GM12878 (cell line): ENCODE results near the gene PRR16. TPM values are rescaled to one million over a fixed set of nuclear protein-coding genes. Genes with fewer than 3 reads are reported as not detected.

Source experiments
- ATAC-seq: fragments of 200-7000 bp; cut with Tn5 transposase; 3 replicates; pipeline ENCODE4 v1.9.1; 2020; ENCODE audit warnings: mild to moderate bottlenecking, moderate library complexity
- BruUV-seq: library from RNA; stranded (reverse); fragments of 400-500 nt; replicated peaks from 2 replicates; lab custom pipeline; 2021; lab: Mats Ljungman, UMichigan
- CTCF ChIA-PET: fragments of 300-600 bp; sonication (Branson Sonifier 250); formaldehyde crosslinking; extraction: SDS; loops from one replicate; lab custom pipeline; 2021; ENCODE audit warnings: inconsistent platforms; lab: Yijun Ruan, JAX
- POLR2A ChIA-PET: fragments of 350-600 bp; formaldehyde crosslinking; extraction: SDS; loops from one replicate; lab custom pipeline; 2021; ENCODE audit warnings: inconsistent platforms; lab: Charles Lee
- RAD21 ChIA-PET: fragments of 300-600 bp; sonication (Branson Sonifier 250); formaldehyde crosslinking; loops from one replicate; lab custom pipeline; 2023; ENCODE audit warnings: antibody characterized with exemption; ENCODE audit not compliant: unreplicated experiment; lab: Charles Lee
- SMC1A ChIA-PET: fragments of 300-600 bp; sonication (Branson Sonifier 250); formaldehyde crosslinking; loops from one replicate; lab custom pipeline; 2023; ENCODE audit not compliant: unreplicated experiment, uncharacterized antibody; lab: Charles Lee
- DNase-seq: peaks from one replicate; pipeline ENCODE4 v3.0.0-alpha.2; 2011; ENCODE audit warnings: low read depth, low spot score
- FAIRE-seq: peaks from 3 replicates; lab custom pipeline; 2011; peaks lifted over from hg19 to GRCh38; lab: Jason Lieb, UNC
- H2AFZ ChIP-seq: 2 replicates; pipeline ENCODE4 v1.6.0; 2011; ENCODE audit warnings: low read depth, low read length, control low read depth; ENCODE audit not compliant: control insufficient read depth
- H3K27ac ChIP-seq: 2 replicates; pipeline ENCODE4 v1.5.1; 2011; ENCODE audit warnings: control low read depth; ENCODE audit not compliant: control insufficient read depth, insufficient read depth
- H3K27me3 ChIP-seq, 2 experiments: replicated peaks in 1 of 2; 2 replicates each; pipeline versions ENCODE4 v1.6.0 to v1.6.1; 2011; ENCODE audit warnings: low read length in 1 of 2; ENCODE audit not compliant: control insufficient read depth in 2 of 2, insufficient read depth in 2 of 2
- H3K36me3 ChIP-seq, 2 experiments: 2 replicates each; pipeline ENCODE4 v1.5.1; 2011; ENCODE audit warnings: low read length in 1 of 2; ENCODE audit not compliant: control insufficient read depth in 2 of 2, insufficient read depth in 2 of 2
- H3K4me1 ChIP-seq: 2 replicates; pipeline ENCODE4 v1.6.1; 2011; ENCODE audit warnings: mild to moderate bottlenecking, low read length, moderate library complexity, mixed read lengths; ENCODE audit not compliant: control insufficient read depth, insufficient read depth
- H3K4me2 ChIP-seq: 2 replicates; pipeline ENCODE4 v1.6.0; 2011; ENCODE audit warnings: control low read depth; ENCODE audit not compliant: control insufficient read depth, insufficient read depth
- H3K4me3 ChIP-seq: fragments of 200-600 bp; sonication (generic); 2 replicates; pipeline ENCODE4 v1.5.1; 2016
- H3K79me2 ChIP-seq: 2 replicates; pipeline ENCODE4 v1.6.0; 2011; ENCODE audit warnings: low read length; ENCODE audit not compliant: control insufficient read depth, insufficient read depth
- H3K9ac ChIP-seq: 2 replicates; pipeline ENCODE4 v1.8.0; 2011; ENCODE audit warnings: low read length, control low read depth, mixed read lengths; ENCODE audit not compliant: control insufficient read depth, insufficient read depth
- H3K9me3 ChIP-seq: replicated peaks from 3 replicates; pipeline ENCODE4 v1.5.1; 2011; ENCODE audit warnings: mild to moderate bottlenecking, low read length; ENCODE audit not compliant: control insufficient read depth, insufficient read depth
- H4K20me1 ChIP-seq: 2 replicates; pipeline ENCODE4 v1.6.0; 2011; ENCODE audit not compliant: control insufficient read depth, insufficient read depth
- BCL11A ChIP-seq: IDR thresholded peaks from 2 replicates; pipeline ENCODE4 v1.6.1; 2011; ENCODE audit warnings: low read depth, low read length
- CHD4 ChIP-seq: fragments of 200-600 bp; sonication (generic); IDR thresholded peaks from 2 replicates; pipeline ENCODE4 v1.6.1; 2016; ENCODE audit warnings: mild to moderate bottlenecking
- CTCF ChIP-seq, 3 experiments: IDR thresholded peaks in 2 of 3; conservative IDR thresholded peaks in 1 of 3; 2 replicates each; pipeline ENCODE4 v1.5.1; 2011; ENCODE audit warnings: low read depth in 3 of 3, low read length in 3 of 3, mild to moderate bottlenecking in 3 of 3, control low read depth in 2 of 3, moderate library complexity in 2 of 3, inconsistent platforms in 1 of 3, mixed read lengths in 1 of 3; ENCODE audit not compliant: control insufficient read depth in 2 of 3, insufficient read depth in 1 of 3; ENCODE audit errors: extremely low read depth in 1 of 3
- E2F4 ChIP-seq: IDR thresholded peaks from 2 replicates; pipeline ENCODE4 v1.6.1; 2012; ENCODE audit warnings: low read depth, low read length, improper control_type of control experiment
- GATAD2B ChIP-seq: fragments of 450-650 bp; conservative IDR thresholded peaks from 2 replicates; pipeline ENCODE4 v1.6.1; 2017; ENCODE audit warnings: low read depth, mild to moderate bottlenecking, moderate library complexity
- HDGF ChIP-seq: fragments of 450-650 bp; IDR thresholded peaks from 2 replicates; pipeline ENCODE4 v1.6.1; 2016; ENCODE audit warnings: antibody characterized with exemption
- KDM1A ChIP-seq: fragments of 200-600 bp; sonication (generic); IDR thresholded peaks from 2 replicates; pipeline ENCODE4 v1.6.1; 2016; ENCODE audit warnings: borderline replicate concordance
- LARP7 ChIP-seq: fragments of 450-650 bp; IDR thresholded peaks from 2 replicates; pipeline ENCODE4 v1.6.1; 2017; ENCODE audit warnings: mild to moderate bottlenecking
- NFYB ChIP-seq: IDR thresholded peaks from 2 replicates; pipeline ENCODE4 v1.6.1; 2011; ENCODE audit warnings: low read depth, mild to moderate bottlenecking, low read length, improper control_type of control experiment, moderate library complexity; ENCODE audit not compliant: insufficient read depth
- PKNOX1 ChIP-seq: fragments of 450-650 bp; IDR thresholded peaks from 2 replicates; pipeline ENCODE4 v1.6.1; 2016; ENCODE audit warnings: mild to moderate bottlenecking
- POU2F2 ChIP-seq: IDR thresholded peaks from 3 replicates; pipeline ENCODE4 v1.6.1; 2011; ENCODE audit warnings: low read depth, mild to moderate bottlenecking, low read length, borderline replicate concordance
- SMC3 ChIP-seq: IDR thresholded peaks from 2 replicates; pipeline ENCODE4 v1.6.1; 2011; ENCODE audit warnings: low read length, improper control_type of control experiment, borderline replicate concordance
- SP1 ChIP-seq: IDR thresholded peaks from one replicate; pipeline ENCODE4 v1.6.1; 2011; ENCODE audit warnings: low read depth, low read length
- ZNF217 ChIP-seq: fragments of 450-650 bp; IDR thresholded peaks from 2 replicates; pipeline ENCODE4 v1.6.1; 2017; ENCODE audit warnings: antibody characterized with exemption, mild to moderate bottlenecking
- WGBS: methylation state at CpG from one replicate; pipeline ENCODE4 v1.1.6; 2016; ENCODE audit warnings: low lambda C conversion rate; ENCODE audit not compliant: insufficient replicate concordance, insufficient coverage; ENCODE audit errors: missing lambda C conversion rate; 5-methylcytosine and 5-hydroxymethylcytosine counted together
- in situ Hi-C: fragments of 300-500 bp; cut with MboI; formaldehyde crosslinking; loops from 9 replicates; pipeline ENCODE4 v1.14.3; 2018; ENCODE audit warnings: mixed read lengths
- intact Hi-C: fragments of 100-400 bp; cut with micrococcal nuclease; formaldehyde crosslinking; loops from one replicate; pipeline ENCODE4 v1.14.2; 2022; ENCODE audit not compliant: unreplicated experiment
- polyA plus RNA-seq, 11 experiments: library from polyadenylated mRNA; depleted of rRNA in 4 of 11; unstranded in 6 of 11; stranded (reverse) in 5 of 11; fragments of >200 nt; fragmentation: Nextera tagmentation in 4 of 11; fragmentation: Illumina TruSeq in 1 of 11; extraction: Ambion mirVana in 4 of 11; extraction: Trizol in 1 of 11; gene quantifications; 1 replicate in 1 of 11; 2 replicates in 10 of 11; pipeline versions ENCODE4 v1.2.1 to v1.2.3, GENCODE V29; 2011 to 2016; ENCODE audit warnings: inconsistent platforms in 2 of 11, missing spikeins in 2 of 11, low read depth in 1 of 11
- total RNA-seq, 4 experiments: library from RNA; depleted of rRNA in 3 of 4; stranded (reverse); fragments of >200 nt in 3 of 4; fragmentation: Illumina TruSeq in 1 of 4; extraction: Trizol in 1 of 4; gene quantifications; 2 replicates each; pipeline versions ENCODE4 v1.2.1 to v1.2.3, GENCODE V29; 2013 to 2021

The PRR16 gene
- total and polyA plus RNA-seq, 10 of the 15 experiments (the other 5 are each of a cell fraction or from before 2014, with no cell fraction given): not detected

GRCh38 chr5:120703918-120704587 lies 240.0 kb downstream of the PRR16 start:
- CTCF ChIA-PET: no interaction called here
- Histone ChIP-seq H3K27me3 (no peaks in the 10 kb centered on the region; a peak in 1 of 4 replicates), H3K4me3 (no peak overlapping the region), H3K9me3 (no peaks in the 10 kb centered on the region), H3K27ac (no peak overlapping the region), H3K79me2 (no peaks in the 10 kb centered on the region), H3K36me3 (no peaks in the 10 kb centered on the region), H2AFZ (no peak overlapping the region), H3K4me2 (no peak overlapping the region), H3K9ac (no peak overlapping the region), H4K20me1 (no peaks in the 10 kb centered on the region), H3K4me1 (no peaks in the 10 kb centered on the region)
- FAIRE-seq: no peak
- DNase-seq: no peak
- 25% methylated on average over 1 of the region's 1 CpG for WGBS
- no peak for ATAC-seq
- TF ChIP-seq NFYB (no peak), CHD4 (no peak), ZNF217 (no peak), E2F4 (no peak), PKNOX1 (no peak), HDGF (no peak), GATAD2B (no peak), POU2F2 (no peak), CTCF (IDR thresholded peaks at IDR 0.05 in 2 of 3, conservative IDR thresholded peaks at IDR 0.05 in 1 of 3; ENCODE audit: control insufficient read depth in 2 of 3, extremely low read depth in 1 of 3, insufficient read depth in 1 of 3, low read depth in 3 of 3, low read length in 3 of 3) (no peak), SMC3 (no peak), LARP7 (no peak), KDM1A (no peak), BCL11A (no peak), SP1 (no peak)
- intact Hi-C loops: no loop called here
- in situ Hi-C loops: no loop called here
- POLR2A ChIA-PET: no interaction called here
- no TSS peak for BruUV-seq
- SMC1A ChIA-PET: interaction anchor here (0.6 kb wide), 1 partner anchor 177 kb away, joined by 3 read pairs; no protein-coding TSS in a partner anchor
- RAD21 ChIA-PET: no interaction called here
